ENCODE measurements around the gene HSPA12B.

DNA sequence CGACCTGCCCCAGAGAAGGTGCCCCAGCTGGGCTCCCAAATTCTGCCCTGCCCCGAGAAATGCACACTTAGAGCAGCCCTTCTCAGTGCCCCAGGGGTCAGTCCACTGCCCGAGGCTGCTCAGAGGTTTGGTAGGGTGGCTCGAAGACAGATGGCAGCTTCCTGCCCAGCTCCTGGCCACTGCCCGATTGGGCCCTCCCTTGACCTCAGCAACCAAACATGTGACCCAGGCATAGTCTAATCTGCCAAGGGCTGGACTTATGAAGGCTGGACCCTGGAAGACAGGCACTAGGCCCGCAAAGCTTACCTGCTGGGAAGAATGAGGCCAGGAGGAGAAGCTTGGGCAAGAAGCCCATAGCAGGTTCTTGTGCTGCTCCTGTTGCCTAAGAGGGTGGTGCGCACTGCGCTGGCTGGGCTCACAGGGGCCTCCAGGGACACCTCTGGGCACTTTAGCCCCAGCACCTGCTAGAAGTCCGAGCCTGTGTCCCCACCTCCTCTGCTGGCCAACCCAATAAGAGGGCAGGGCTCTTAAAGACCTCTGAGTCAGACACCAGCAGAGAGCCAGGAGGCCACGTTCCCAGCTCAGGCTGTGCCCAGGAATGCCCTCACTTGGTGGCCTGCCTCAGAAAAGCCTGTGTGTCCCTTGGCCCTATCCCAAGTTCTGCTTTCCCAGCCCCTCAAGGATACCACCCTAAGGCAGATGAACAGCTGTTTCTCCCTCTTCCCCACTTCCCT lies 25.5 kb upstream of the HSPA12B start:
- no peak for TF ChIP-seq CTCF (conservative IDR thresholded peaks at IDR 0.05; ENCODE audit: low read depth, low read length)
- TF ChIP-seq EZH2 (IDR thresholded peaks at IDR 0.05; ENCODE audit: borderline replicate concordance, low read depth, low read length, poor library complexity, severe bottlenecking): no peak

All from A673 (cell line).